ENCODE data around the gene DNAH1. TPM values are rescaled to one million over a fixed set of nuclear protein-coding genes. Genes with fewer than 3 reads are reported as not detected.

The DNAH1 gene
- total and polyA plus RNA-seq, 2 experiments from 2014 or later, result 0.81 to 1.8 TPM

- Histone ChIP-seq H3K4me2 (no peak overlapping the region), H3K27ac (ENCODE audit: low read depth) (no peak overlapping the region), H3K4me1 (ENCODE audit: insufficient read depth) (no peaks in the 10 kb centered on the region), H3K79me2 (replicated peaks; ENCODE audit: insufficient read depth) (no peaks in the 10 kb centered on the region), H3K9me2 (ENCODE audit: insufficient read depth) (no peaks in the 10 kb centered on the region), H3K4me3 (no peak overlapping the region), H3K27me3 (ENCODE audit: insufficient read depth) (no peaks in the 10 kb centered on the region), H3F3A (replicated peaks; ENCODE audit: low read depth) (no peaks in the 10 kb centered on the region), H2AFZ (no peak overlapping the region), H4K20me1 (replicated peaks; ENCODE audit: insufficient read depth) (no peaks in the 10 kb centered on the region), H3K36me3 (ENCODE audit: insufficient read depth) (no peaks in the 10 kb centered on the region)
- no peaks in the 10 kb centered on the region for H3K36me3 Mint-ChIP-seq (ENCODE audit: low read depth)
- ATAC-seq, result no peak
- H3K9me3 Mint-ChIP-seq, result no peaks in the 10 kb centered on the region
- TF ChIP-seq EZH2 (IDR thresholded peaks at IDR 0.05; ENCODE audit: low read depth, unreplicated experiment) (no peak), REST (IDR thresholded peaks at IDR 0.05; ENCODE audit: unreplicated experiment) (no peak), STAT1 (IDR thresholded peaks at IDR 0.05; ENCODE audit: unreplicated experiment) (no peak), ZNF114 (CRISPR knock-in tag; IDR thresholded peaks at IDR 0.05) (no peak), ZNF331 (CRISPR knock-in tag; IDR thresholded peaks at IDR 0.05; ENCODE audit: low read depth) (no peak)
- TF ChIP-seq, protein P1, sequence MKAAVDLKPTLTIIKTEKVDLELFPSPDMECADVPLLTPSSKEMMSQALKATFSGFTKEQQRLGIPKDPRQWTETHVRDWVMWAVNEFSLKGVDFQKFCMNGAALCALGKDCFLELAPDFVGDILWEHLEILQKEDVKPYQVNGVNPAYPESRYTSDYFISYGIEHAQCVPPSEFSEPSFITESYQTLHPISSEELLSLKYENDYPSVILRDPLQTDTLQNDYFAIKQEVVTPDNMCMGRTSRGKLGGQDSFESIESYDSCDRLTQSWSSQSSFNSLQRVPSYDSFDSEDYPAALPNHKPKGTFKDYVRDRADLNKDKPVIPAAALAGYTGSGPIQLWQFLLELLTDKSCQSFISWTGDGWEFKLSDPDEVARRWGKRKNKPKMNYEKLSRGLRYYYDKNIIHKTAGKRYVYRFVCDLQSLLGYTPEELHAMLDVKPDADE (IDR thresholded peaks at IDR 0.05), result no peak
- H3K27ac Mint-ChIP-seq, result no peak overlapping the region
- H3K4me1 Mint-ChIP-seq, result peaks cover 11% of the 10 kb centered on the region
- peaks cover 3% of the 10 kb centered on the region for H3K27me3 Mint-ChIP-seq (ENCODE audit: insufficient read depth, low read depth, poor library complexity)
- H3K4me3 Mint-ChIP-seq, result no peak overlapping the region
- no peak for DNase-seq (ENCODE audit: low spot score)
These were observed 113.8 kb downstream of the DNAH1 start for GRCh38 chr3:52429779-52430415.

- Mint-ChIP-seq H3K4me1 (peaks cover 11% of the 10 kb centered on the region), H3K36me3 (ENCODE audit: low read depth) (no peaks in the 10 kb centered on the region), H3K27me3 (ENCODE audit: insufficient read depth, low read depth, poor library complexity) (peaks cover 5% of the 10 kb centered on the region), H3K9me3 (no peaks in the 10 kb centered on the region), H3K4me3 (no peak overlapping the region), H3K27ac (no peak overlapping the region)
- no peak for DNase-seq (ENCODE audit: low spot score)
- no peak for ATAC-seq
- H3K79me2 ChIP-seq (replicated peaks; ENCODE audit: insufficient read depth), result no peaks in the 10 kb centered on the region
- no peak overlapping the region for H3K4me3 ChIP-seq
- H2AFZ ChIP-seq, result no peak overlapping the region
- no peaks in the 10 kb centered on the region for H4K20me1 ChIP-seq (replicated peaks; ENCODE audit: insufficient read depth)
- no peaks in the 10 kb centered on the region for H3K9me2 ChIP-seq (ENCODE audit: insufficient read depth)
- H3K4me1 ChIP-seq (ENCODE audit: insufficient read depth), result no peaks in the 10 kb centered on the region
- H3K27ac ChIP-seq (ENCODE audit: low read depth), result no peak overlapping the region
- H3K36me3 ChIP-seq (ENCODE audit: insufficient read depth), result no peaks in the 10 kb centered on the region
- no peaks in the 10 kb centered on the region for H3F3A ChIP-seq (replicated peaks; ENCODE audit: low read depth)
- H3K4me2 ChIP-seq, result no peak overlapping the region
- H3K27me3 ChIP-seq (ENCODE audit: insufficient read depth), result no peaks in the 10 kb centered on the region
- TF ChIP-seq, protein P2, sequence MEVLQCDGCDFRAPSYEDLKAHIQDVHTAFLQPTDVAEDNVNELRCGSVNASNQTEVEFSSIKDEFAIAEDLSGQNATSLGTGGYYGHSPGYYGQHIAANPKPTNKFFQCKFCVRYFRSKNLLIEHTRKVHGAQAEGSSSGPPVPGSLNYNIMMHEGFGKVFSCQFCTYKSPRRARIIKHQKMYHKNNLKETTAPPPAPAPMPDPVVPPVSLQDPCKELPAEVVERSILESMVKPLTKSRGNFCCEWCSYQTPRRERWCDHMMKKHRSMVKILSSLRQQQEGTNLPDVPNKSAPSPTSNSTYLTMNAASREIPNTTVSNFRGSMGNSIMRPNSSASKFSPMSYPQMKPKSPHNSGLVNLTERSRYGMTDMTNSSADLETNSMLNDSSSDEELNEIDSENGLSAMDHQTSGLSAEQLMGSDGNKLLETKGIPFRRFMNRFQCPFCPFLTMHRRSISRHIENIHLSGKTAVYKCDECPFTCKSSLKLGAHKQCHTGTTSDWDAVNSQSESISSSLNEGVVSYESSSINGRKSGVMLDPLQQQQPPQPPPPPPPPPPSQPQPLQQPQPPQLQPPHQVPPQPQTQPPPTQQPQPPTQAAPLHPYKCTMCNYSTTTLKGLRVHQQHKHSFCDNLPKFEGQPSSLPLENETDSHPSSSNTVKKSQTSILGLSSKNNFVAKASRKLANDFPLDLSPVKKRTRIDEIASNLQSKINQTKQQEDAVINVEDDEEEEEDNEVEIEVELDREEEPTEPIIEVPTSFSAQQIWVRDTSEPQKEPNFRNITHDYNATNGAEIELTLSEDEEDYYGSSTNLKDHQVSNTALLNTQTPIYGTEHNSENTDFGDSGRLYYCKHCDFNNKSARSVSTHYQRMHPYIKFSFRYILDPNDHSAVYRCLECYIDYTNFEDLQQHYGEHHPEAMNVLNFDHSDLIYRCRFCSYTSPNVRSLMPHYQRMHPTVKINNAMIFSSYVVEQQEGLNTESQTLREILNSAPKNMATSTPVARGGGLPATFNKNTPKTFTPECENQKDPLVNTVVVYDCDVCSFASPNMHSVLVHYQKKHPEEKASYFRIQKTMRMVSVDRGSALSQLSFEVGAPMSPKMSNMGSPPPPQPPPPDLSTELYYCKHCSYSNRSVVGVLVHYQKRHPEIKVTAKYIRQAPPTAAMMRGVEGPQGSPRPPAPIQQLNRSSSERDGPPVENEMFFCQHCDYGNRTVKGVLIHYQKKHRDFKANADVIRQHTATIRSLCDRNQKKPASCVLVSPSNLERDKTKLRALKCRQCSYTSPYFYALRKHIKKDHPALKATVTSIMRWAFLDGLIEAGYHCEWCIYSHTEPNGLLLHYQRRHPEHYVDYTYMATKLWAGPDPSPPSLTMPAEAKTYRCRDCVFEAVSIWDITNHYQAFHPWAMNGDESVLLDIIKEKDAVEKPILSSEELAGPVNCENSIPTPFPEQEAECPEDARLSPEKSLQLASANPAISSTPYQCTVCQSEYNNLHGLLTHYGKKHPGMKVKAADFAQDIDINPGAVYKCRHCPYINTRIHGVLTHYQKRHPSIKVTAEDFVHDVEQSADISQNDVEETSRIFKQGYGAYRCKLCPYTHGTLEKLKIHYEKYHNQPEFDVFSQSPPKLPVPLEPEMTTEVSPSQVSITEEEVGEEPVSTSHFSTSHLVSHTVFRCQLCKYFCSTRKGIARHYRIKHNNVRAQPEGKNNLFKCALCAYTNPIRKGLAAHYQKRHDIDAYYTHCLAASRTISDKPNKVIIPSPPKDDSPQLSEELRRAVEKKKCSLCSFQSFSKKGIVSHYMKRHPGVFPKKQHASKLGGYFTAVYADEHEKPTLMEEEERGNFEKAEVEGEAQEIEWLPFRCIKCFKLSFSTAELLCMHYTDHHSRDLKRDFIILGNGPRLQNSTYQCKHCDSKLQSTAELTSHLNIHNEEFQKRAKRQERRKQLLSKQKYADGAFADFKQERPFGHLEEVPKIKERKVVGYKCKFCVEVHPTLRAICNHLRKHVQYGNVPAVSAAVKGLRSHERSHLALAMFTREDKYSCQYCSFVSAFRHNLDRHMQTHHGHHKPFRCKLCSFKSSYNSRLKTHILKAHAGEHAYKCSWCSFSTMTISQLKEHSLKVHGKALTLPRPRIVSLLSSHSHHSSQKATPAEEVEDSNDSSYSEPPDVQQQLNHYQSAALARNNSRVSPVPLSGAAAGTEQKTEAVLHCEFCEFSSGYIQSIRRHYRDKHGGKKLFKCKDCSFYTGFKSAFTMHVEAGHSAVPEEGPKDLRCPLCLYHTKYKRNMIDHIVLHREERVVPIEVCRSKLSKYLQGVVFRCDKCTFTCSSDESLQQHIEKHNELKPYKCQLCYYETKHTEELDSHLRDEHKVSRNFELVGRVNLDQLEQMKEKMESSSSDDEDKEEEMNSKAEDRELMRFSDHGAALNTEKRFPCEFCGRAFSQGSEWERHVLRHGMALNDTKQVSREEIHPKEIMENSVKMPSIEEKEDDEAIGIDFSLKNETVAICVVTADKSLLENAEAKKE (CRISPR knock-in tag; IDR thresholded peaks at IDR 0.05), result no peak
- TF ChIP-seq NANOG (IDR thresholded peaks at IDR 0.05; ENCODE audit: borderline replicate concordance) (no peak), JUNB (IDR thresholded peaks at IDR 0.05; ENCODE audit: unreplicated experiment) (no peak)
These were observed 114.3 kb downstream of the DNAH1 start for GRCh38 chr3:52430416-52430810.

Measured in GM23338 (cell line).